ENCODE measurements around the gene NCKAP5. TPM values are rescaled to one million over a fixed set of nuclear protein-coding genes. Genes with fewer than 3 reads are reported as not detected.

NCKAP5 gene
- total RNA-seq, 1 experiment from 2014 or later = 8.5 TPM

- no peak for DNase-seq (ENCODE audit: low read depth, low spot score)
- in situ Hi-C loops (cut with HindIII; ENCODE audit: low pct_unique_long_range_greater_than_20kb, low sequenced_read_pairs) = no loop called here
Measured at GRCh38 chr2:133198678-133199077, 369.6 kb downstream of the NCKAP5 start.

GRCh38 chr2:133197156-133197555 is 371.1 kb downstream of the NCKAP5 start:
- in situ Hi-C loops (cut with HindIII; ENCODE audit: low pct_unique_long_range_greater_than_20kb, low sequenced_read_pairs) = no loop called here
- no peak for DNase-seq (ENCODE audit: low read depth, low spot score)

- in situ Hi-C loops (cut with HindIII; ENCODE audit: low pct_unique_long_range_greater_than_20kb, low sequenced_read_pairs) = no loop called here
Measured at GRCh38 chr2:133194777-133195335, 373.4 kb downstream of the NCKAP5 start.

GRCh38 chr2:133194362-133194655 is 374.0 kb downstream of the NCKAP5 start:
- no peak for DNase-seq (ENCODE audit: low read depth, low spot score)
- in situ Hi-C loops (cut with HindIII; ENCODE audit: low pct_unique_long_range_greater_than_20kb, low sequenced_read_pairs) = no loop called here

More at GRCh38 chr2:133194777-133195335, 373.4 kb downstream of the NCKAP5 start:
- DNase-seq (ENCODE audit: low read depth, low spot score) = no peak

- DNase-seq (ENCODE audit: low read depth, low spot score) = no peak
- in situ Hi-C loops (cut with HindIII; ENCODE audit: low pct_unique_long_range_greater_than_20kb, low sequenced_read_pairs) = no loop called here
Measured at GRCh38 chr2:133193544-133194361, 374.5 kb downstream of the NCKAP5 start.

- no peak for DNase-seq (ENCODE audit: low read depth, low spot score)
- in situ Hi-C loops (cut with HindIII; ENCODE audit: low pct_unique_long_range_greater_than_20kb, low sequenced_read_pairs) = no loop called here
Measured at GRCh38 chr2:133192028-133192427, 376.2 kb downstream of the NCKAP5 start.

- no peak for DNase-seq (ENCODE audit: low read depth, low spot score)
- in situ Hi-C loops (cut with HindIII; ENCODE audit: low pct_unique_long_range_greater_than_20kb, low sequenced_read_pairs) = no loop called here
Measured at GRCh38 chr2:133177196-133177595, 391.1 kb downstream of the NCKAP5 start.

- in situ Hi-C loops (cut with HindIII; ENCODE audit: low pct_unique_long_range_greater_than_20kb, low sequenced_read_pairs) = no loop called here
- no peak for DNase-seq (ENCODE audit: low read depth, low spot score)
Measured at GRCh38 chr2:133175926-133176325, 392.3 kb downstream of the NCKAP5 start.

GRCh38 chr2:133173224-133173623 is 395.0 kb downstream of the NCKAP5 start:
- in situ Hi-C loops (cut with HindIII; ENCODE audit: low pct_unique_long_range_greater_than_20kb, low sequenced_read_pairs) = no loop called here
- DNase-seq (ENCODE audit: low read depth, low spot score) = no peak

- in situ Hi-C loops (cut with HindIII; ENCODE audit: low pct_unique_long_range_greater_than_20kb, low sequenced_read_pairs) = no loop called here
- peak; percentile 79 for DNase-seq (ENCODE audit: low read depth, low spot score)
Measured at GRCh38 chr2:133171393-133172004, 396.8 kb downstream of the NCKAP5 start.

- no peak for DNase-seq (ENCODE audit: low read depth, low spot score)
- in situ Hi-C loops (cut with HindIII; ENCODE audit: low pct_unique_long_range_greater_than_20kb, low sequenced_read_pairs) = no loop called here
Measured at GRCh38 chr2:133169274-133169912, 398.9 kb downstream of the NCKAP5 start.

- DNase-seq (ENCODE audit: low read depth, low spot score) = no peak
- in situ Hi-C loops (cut with HindIII; ENCODE audit: low pct_unique_long_range_greater_than_20kb, low sequenced_read_pairs) = no loop called here
Measured at GRCh38 chr2:133167990-133168389, 400.3 kb downstream of the NCKAP5 start.

GRCh38 chr2:133167223-133167622 is 401.0 kb downstream of the NCKAP5 start:
- in situ Hi-C loops (cut with HindIII; ENCODE audit: low pct_unique_long_range_greater_than_20kb, low sequenced_read_pairs) = no loop called here
- DNase-seq (ENCODE audit: low read depth, low spot score) = no peak

GRCh38 chr2:133166031-133166430 is 402.2 kb downstream of the NCKAP5 start:
- in situ Hi-C loops (cut with HindIII; ENCODE audit: low pct_unique_long_range_greater_than_20kb, low sequenced_read_pairs) = no loop called here
- no peak for DNase-seq (ENCODE audit: low read depth, low spot score)

- DNase-seq (ENCODE audit: low read depth, low spot score) = no peak
- in situ Hi-C loops (cut with HindIII; ENCODE audit: low pct_unique_long_range_greater_than_20kb, low sequenced_read_pairs) = no loop called here
Measured at GRCh38 chr2:133163111-133163510, 405.2 kb downstream of the NCKAP5 start.

- in situ Hi-C loops (cut with HindIII; ENCODE audit: low pct_unique_long_range_greater_than_20kb, low sequenced_read_pairs) = no loop called here
- no peak for DNase-seq (ENCODE audit: low read depth, low spot score)
Measured at GRCh38 chr2:133158442-133158841, 409.8 kb downstream of the NCKAP5 start.

GRCh38 chr2:133158024-133158423 is 410.2 kb downstream of the NCKAP5 start:
- in situ Hi-C loops (cut with HindIII; ENCODE audit: low pct_unique_long_range_greater_than_20kb, low sequenced_read_pairs) = no loop called here
- DNase-seq (ENCODE audit: low read depth, low spot score) = no peak

GRCh38 chr2:133157141-133157540 is 411.1 kb downstream of the NCKAP5 start:
- in situ Hi-C loops (cut with HindIII; ENCODE audit: low pct_unique_long_range_greater_than_20kb, low sequenced_read_pairs) = no loop called here
- peak; percentile 22 for DNase-seq (ENCODE audit: low read depth, low spot score)
